Stromal cell of bone marrow (primary cell): ENCODE measurements around the gene ENDOD1.

Source experiments
- DNase-seq: peaks from one replicate; pipeline ENCODE4 v3.0.0-alpha.2; 2012; ENCODE audit warnings: low read depth

ENDOD1 gene

GRCh38 chr11:95076416-95076815 lies 13.2 kb upstream of the ENDOD1 start:
- peak; percentile 75 for DNase-seq

GRCh38 chr11:95076981-95077380 lies 12.7 kb upstream of the ENDOD1 start:
- no peak for DNase-seq

GRCh38 chr11:95078526-95078925 lies 11.1 kb upstream of the ENDOD1 start:
- DNase-seq, result no peak

- DNase-seq, result no peak
These were observed 8.6 kb upstream of the ENDOD1 start for GRCh38 chr11:95081010-95081409.

- no peak for DNase-seq
These were observed 8.2 kb upstream of the ENDOD1 start for GRCh38 chr11:95081412-95081811.

GRCh38 chr11:95082576-95083001 lies 7.1 kb upstream of the ENDOD1 start:
- DNase-seq, result no peak

GRCh38 chr11:95084509-95084908 lies 5.1 kb upstream of the ENDOD1 start:
- DNase-seq, result no peak

- DNase-seq, result no peak
These were observed 4.4 kb upstream of the ENDOD1 start for GRCh38 chr11:95085117-95085816.

- no peak for DNase-seq
These were observed 3.5 kb upstream of the ENDOD1 start for GRCh38 chr11:95086151-95086550.

- no peak for DNase-seq
These were observed 2.6 kb upstream of the ENDOD1 start for GRCh38 chr11:95086836-95087570.

GRCh38 chr11:95088946-95089619 lies 563 bp upstream of the ENDOD1 start:
- DNase-seq, result no peak

- no peak for DNase-seq
These were observed 2.1 kb downstream of the ENDOD1 start for GRCh38 chr11:95091663-95092180.

GRCh38 chr11:95092549-95093324 lies 3.1 kb downstream of the ENDOD1 start:
- no peak for DNase-seq

- DNase-seq, result no peak
These were observed 3.9 kb downstream of the ENDOD1 start for GRCh38 chr11:95093548-95093947.

- no peak for DNase-seq
These were observed 6.4 kb downstream of the ENDOD1 start for GRCh38 chr11:95095858-95096587.

GRCh38 chr11:95097209-95097608 lies 7.6 kb downstream of the ENDOD1 start:
- no peak for DNase-seq

GRCh38 chr11:95098826-95099225 lies 9.2 kb downstream of the ENDOD1 start:
- no peak for DNase-seq

GRCh38 chr11:95100191-95100648 lies 10.6 kb downstream of the ENDOD1 start:
- DNase-seq, result no peak

GRCh38 chr11:95100856-95101507 lies 11.3 kb downstream of the ENDOD1 start:
- DNase-seq, result no peak

- no peak for DNase-seq
These were observed 12.3 kb downstream of the ENDOD1 start for GRCh38 chr11:95101935-95102334.

GRCh38 chr11:95102733-95103132 lies 13.1 kb downstream of the ENDOD1 start:
- no peak for DNase-seq
